ENCODE measurements around the gene SEMA3C. TPM values are rescaled to one million over a fixed set of nuclear protein-coding genes. Genes with fewer than 3 reads are reported as not detected.

The SEMA3C gene
- not detected for total RNA-seq

GRCh38 chr7:80918909-80919721 is at the start of gene SEMA3C:
Gene SEMA3C (minus strand): TSS chr7:80919051. CDS start chr7:80916781, 2,270 bp downstream.
- peaks cover 7% of the 10 kb centered on the region for H3K4me1 Mint-ChIP-seq
- H3K27ac Mint-ChIP-seq: no peak within 1 kb of the TSS
- H3K27me3 Mint-ChIP-seq: peaks cover 52% of the 10 kb centered on the region
- H3K36me3 Mint-ChIP-seq (ENCODE audit: low read depth): no peaks in the 10 kb centered on the region
- H3K9me3 Mint-ChIP-seq: no peaks in the 10 kb centered on the region
- ChIA-PET CTCF (interaction anchor here (1.0 kb wide), 1 partner anchor 9 kb away, joined by 4 read pairs; no protein-coding TSS in a partner anchor), POLR2A (no interaction called here)
- peak within 1 kb of the TSS; percentile 17 for H3K4me3 Mint-ChIP-seq
- peak; percentile 7 for DNase-seq

GRCh38 chr7:80968606-80969005 is 49.8 kb upstream of the SEMA3C start:
- DNase-seq: no peak
- ChIA-PET CTCF (no interaction called here), POLR2A (no interaction called here)
- Mint-ChIP-seq H3K27me3 (no peaks in the 10 kb centered on the region), H3K27ac (no peak overlapping the region), H3K4me3 (no peak overlapping the region), H3K4me1 (no peaks in the 10 kb centered on the region), H3K36me3 (ENCODE audit: low read depth) (no peaks in the 10 kb centered on the region), H3K9me3 (peaks cover 2% of the 10 kb centered on the region)

- H3K36me3 Mint-ChIP-seq (ENCODE audit: low read depth): no peaks in the 10 kb centered on the region
- H3K4me3 Mint-ChIP-seq: no peak overlapping the region
- peaks cover 2% of the 10 kb centered on the region for H3K9me3 Mint-ChIP-seq
- no peaks in the 10 kb centered on the region for H3K4me1 Mint-ChIP-seq
- no peak overlapping the region for H3K27ac Mint-ChIP-seq
- no peaks in the 10 kb centered on the region for H3K27me3 Mint-ChIP-seq
- CTCF ChIA-PET: no interaction called here
- DNase-seq: no peak
- POLR2A ChIA-PET: no interaction called here
Measured at GRCh38 chr7:80967917-80968297, 49.1 kb upstream of the SEMA3C start.

- Mint-ChIP-seq H3K4me1 (no peaks in the 10 kb centered on the region), H3K27me3 (no peaks in the 10 kb centered on the region), H3K9me3 (peaks cover 2% of the 10 kb centered on the region), H3K27ac (no peak overlapping the region), H3K4me3 (no peak overlapping the region), H3K36me3 (ENCODE audit: low read depth) (no peaks in the 10 kb centered on the region)
- CTCF ChIA-PET: no interaction called here
- DNase-seq: no peak
- POLR2A ChIA-PET: no interaction called here
Measured at GRCh38 chr7:80967071-80967916, 48.4 kb upstream of the SEMA3C start.

- POLR2A ChIA-PET: no interaction called here
- H3K36me3 Mint-ChIP-seq (ENCODE audit: low read depth): no peaks in the 10 kb centered on the region
Measured at GRCh38 chr7:80960244-80960795, 41.5 kb upstream of the SEMA3C start.

GRCh38 chr7:80957226-80957777 is 38.5 kb upstream of the SEMA3C start:
- Mint-ChIP-seq H3K36me3 (ENCODE audit: low read depth) (no peaks in the 10 kb centered on the region), H3K4me1 (no peaks in the 10 kb centered on the region), H3K27me3 (no peaks in the 10 kb centered on the region), H3K4me3 (no peak overlapping the region), H3K9me3 (no peaks in the 10 kb centered on the region), H3K27ac (no peak overlapping the region)
- ChIA-PET POLR2A (no interaction called here), CTCF (no interaction called here)
- DNase-seq: no peak

More at GRCh38 chr7:80960244-80960795, 41.5 kb upstream of the SEMA3C start:
- CTCF ChIA-PET: no interaction called here
- Mint-ChIP-seq H3K4me1 (no peaks in the 10 kb centered on the region), H3K4me3 (no peak overlapping the region), H3K9me3 (peaks cover 1% of the 10 kb centered on the region), H3K27me3 (no peaks in the 10 kb centered on the region), H3K27ac (no peak overlapping the region)
- DNase-seq: no peak

GRCh38 chr7:80954191-80954590 is 35.3 kb upstream of the SEMA3C start:
- H3K9me3 Mint-ChIP-seq: no peaks in the 10 kb centered on the region
- ChIA-PET CTCF (no interaction called here), POLR2A (no interaction called here)
- H3K27ac Mint-ChIP-seq: no peak overlapping the region
- DNase-seq: no peak
- no peaks in the 10 kb centered on the region for H3K36me3 Mint-ChIP-seq (ENCODE audit: low read depth)
- no peaks in the 10 kb centered on the region for H3K27me3 Mint-ChIP-seq
- H3K4me1 Mint-ChIP-seq: no peaks in the 10 kb centered on the region
- no peak overlapping the region for H3K4me3 Mint-ChIP-seq

- no peaks in the 10 kb centered on the region for H3K36me3 Mint-ChIP-seq (ENCODE audit: low read depth)
- ChIA-PET POLR2A (no interaction called here), CTCF (no interaction called here)
- H3K27ac Mint-ChIP-seq: no peak overlapping the region
- DNase-seq: no peak
- no peaks in the 10 kb centered on the region for H3K27me3 Mint-ChIP-seq
- no peaks in the 10 kb centered on the region for H3K4me1 Mint-ChIP-seq
- H3K9me3 Mint-ChIP-seq: no peaks in the 10 kb centered on the region
- no peak overlapping the region for H3K4me3 Mint-ChIP-seq
Measured at GRCh38 chr7:80950550-80950967, 31.7 kb upstream of the SEMA3C start.

GRCh38 chr7:80949449-80949848 is 30.6 kb upstream of the SEMA3C start:
- no peak overlapping the region for H3K27ac Mint-ChIP-seq
- no peaks in the 10 kb centered on the region for H3K9me3 Mint-ChIP-seq
- POLR2A ChIA-PET: no interaction called here
- no peaks in the 10 kb centered on the region for H3K4me1 Mint-ChIP-seq
- no peaks in the 10 kb centered on the region for H3K27me3 Mint-ChIP-seq
- CTCF ChIA-PET: no interaction called here
- no peaks in the 10 kb centered on the region for H3K36me3 Mint-ChIP-seq (ENCODE audit: low read depth)
- no peak for DNase-seq
- H3K4me3 Mint-ChIP-seq: no peak overlapping the region

- Mint-ChIP-seq H3K27ac (no peak overlapping the region), H3K4me3 (no peak overlapping the region), H3K9me3 (no peaks in the 10 kb centered on the region), H3K4me1 (no peaks in the 10 kb centered on the region), H3K27me3 (no peaks in the 10 kb centered on the region), H3K36me3 (ENCODE audit: low read depth) (no peaks in the 10 kb centered on the region)
- no peak for DNase-seq
- ChIA-PET POLR2A (no interaction called here), CTCF (no interaction called here)
Measured at GRCh38 chr7:80946858-80947257, 28.0 kb upstream of the SEMA3C start.

- CTCF ChIA-PET: no interaction called here
- no peak for DNase-seq
- Mint-ChIP-seq H3K9me3 (no peaks in the 10 kb centered on the region), H3K27me3 (no peaks in the 10 kb centered on the region), H3K36me3 (ENCODE audit: low read depth) (no peaks in the 10 kb centered on the region), H3K27ac (no peak overlapping the region), H3K4me3 (no peak overlapping the region), H3K4me1 (no peaks in the 10 kb centered on the region)
- POLR2A ChIA-PET: no interaction called here
Measured at GRCh38 chr7:80945976-80946375, 27.1 kb upstream of the SEMA3C start.

GRCh38 chr7:80943342-80943741 is 24.5 kb upstream of the SEMA3C start:
- ChIA-PET POLR2A (no interaction called here), CTCF (no interaction called here)
- Mint-ChIP-seq H3K4me1 (no peaks in the 10 kb centered on the region), H3K4me3 (no peak overlapping the region), H3K27ac (no peak overlapping the region), H3K9me3 (no peaks in the 10 kb centered on the region), H3K36me3 (ENCODE audit: low read depth) (no peaks in the 10 kb centered on the region), H3K27me3 (no peaks in the 10 kb centered on the region)
- DNase-seq: no peak

Measured in activated CD4-positive, alpha-beta T cell treated with anti-CD3 and anti-CD28 coated beads, Interleukin-2, amount 10 ng/mL, durations not matched to agents 7 days and 5 days (primary cell).